Measurements from ENCODE around the gene ABO. TPM values are rescaled to one million over a fixed set of nuclear protein-coding genes. Genes with fewer than 3 reads are reported as not detected.

ABO gene
- total RNA-seq, 1 donor from 2014 or later: 0.17 TPM

DNA sequence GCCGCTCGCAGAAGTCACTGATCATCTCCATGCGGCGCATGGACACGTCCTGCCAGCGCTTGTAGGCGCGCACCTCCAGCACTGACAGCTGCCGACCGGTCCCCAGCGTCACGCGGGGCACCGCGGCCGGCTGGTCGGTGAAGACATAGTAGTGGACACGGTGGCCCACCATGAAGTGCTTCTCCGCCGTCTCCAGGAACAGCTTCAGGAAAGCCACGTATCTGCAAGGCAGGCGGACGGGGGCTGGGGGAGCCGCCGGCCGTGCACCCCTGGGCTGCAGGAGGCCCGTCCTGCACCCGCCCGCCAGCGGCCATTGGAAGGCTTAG lies 18.9 kb downstream of the ABO start:
- H3K27ac Mint-ChIP-seq (ENCODE audit: unreplicated experiment): no peak overlapping the region

DNA sequence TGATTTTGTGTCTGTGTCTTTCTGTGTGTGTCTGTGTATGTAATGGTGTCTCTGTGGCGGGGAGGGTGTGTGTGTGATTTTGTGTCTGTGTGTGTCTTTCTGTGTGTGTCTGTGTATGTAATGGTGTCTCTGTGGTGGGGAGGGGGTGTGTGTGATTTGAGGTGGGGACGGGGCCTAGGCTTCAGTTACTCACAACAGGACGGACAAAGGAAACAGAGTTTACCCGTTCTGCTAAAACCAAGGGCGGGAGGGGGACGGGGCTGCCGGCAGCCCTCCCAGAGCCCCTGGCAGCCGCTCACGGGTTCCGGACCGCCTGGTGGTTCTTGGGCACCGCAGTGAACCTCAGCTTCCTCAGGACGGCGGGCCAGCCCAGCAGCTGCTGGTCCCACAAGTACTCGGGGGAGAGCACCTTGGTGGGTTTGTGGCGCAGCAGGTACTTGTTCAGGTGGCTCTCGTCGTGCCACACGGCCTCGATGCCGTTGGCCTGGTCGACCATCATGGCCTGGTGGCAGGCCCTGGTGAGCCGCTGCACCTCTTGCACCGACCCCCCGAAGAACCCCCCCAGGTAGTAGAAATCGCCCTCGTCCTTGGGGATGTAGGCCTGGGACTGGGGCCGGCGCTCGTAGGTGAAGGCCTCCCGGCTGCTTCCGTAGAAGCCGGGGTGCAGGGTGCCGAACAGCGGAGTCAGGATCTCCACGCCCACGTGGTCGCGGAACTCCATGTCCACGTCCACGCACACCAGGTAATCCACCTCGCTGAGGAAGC lies 19.4 kb downstream of the ABO start:
- Mint-ChIP-seq H3K4me3 (ENCODE audit: unreplicated experiment) (no peak overlapping the region), H3K36me3 (ENCODE audit: low read depth) (peaks cover 1% of the 10 kb centered on the region), H3K4me1 (ENCODE audit: low read depth) (no peaks in the 10 kb centered on the region), H3K9me3 (ENCODE audit: low read depth) (peaks cover 2% of the 10 kb centered on the region), H3K27me3 (ENCODE audit: low read depth) (peaks cover 23% of the 10 kb centered on the region), H3K27ac (ENCODE audit: unreplicated experiment) (no peak overlapping the region)
- no peak for DNase-seq (ENCODE audit: low spot score)
- TF ChIP-seq CTCF (IDR thresholded peaks at IDR 0.05): no peak

More for the DNA sequence above, 18.9 kb downstream of the ABO start:
- no peak overlapping the region for H3K4me3 Mint-ChIP-seq (ENCODE audit: unreplicated experiment)
- TF ChIP-seq CTCF (IDR thresholded peaks at IDR 0.05): no peak
- H3K9me3 Mint-ChIP-seq (ENCODE audit: low read depth): peaks cover 2% of the 10 kb centered on the region
- peaks cover 22% of the 10 kb centered on the region for H3K27me3 Mint-ChIP-seq (ENCODE audit: low read depth)
- no peak for DNase-seq (ENCODE audit: low spot score)
- peaks cover 1% of the 10 kb centered on the region for H3K36me3 Mint-ChIP-seq (ENCODE audit: low read depth)
- H3K4me1 Mint-ChIP-seq (ENCODE audit: low read depth): no peaks in the 10 kb centered on the region

GRCh38 chr9:133254471-133254870 lies 20.5 kb downstream of the ABO start:
- Mint-ChIP-seq H3K9me3 (ENCODE audit: low read depth) (peaks cover 2% of the 10 kb centered on the region), H3K27me3 (ENCODE audit: low read depth) (peaks cover 31% of the 10 kb centered on the region)

DNA sequence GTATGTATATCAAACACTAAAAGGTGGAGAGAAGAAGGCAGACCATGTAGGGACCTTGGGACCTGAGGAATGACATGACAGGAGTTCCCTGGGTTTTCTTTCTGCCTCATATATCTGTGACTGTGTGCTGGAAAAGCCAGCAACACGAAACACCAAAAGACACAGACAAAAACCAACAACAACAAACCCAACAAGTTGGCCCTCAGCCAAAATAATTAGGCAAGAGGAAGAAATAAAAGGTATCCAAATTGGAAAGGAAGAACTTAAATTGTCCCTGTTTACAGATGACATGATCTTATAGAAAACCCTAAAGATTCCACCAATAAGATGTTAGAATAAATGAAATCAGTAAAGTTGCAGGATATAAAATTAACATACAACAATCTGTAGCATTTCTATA lies 21.7 kb downstream of the ABO start:
- Mint-ChIP-seq H3K27me3 (ENCODE audit: low read depth) (peaks cover 42% of the 10 kb centered on the region), H3K9me3 (ENCODE audit: low read depth) (peaks cover 2% of the 10 kb centered on the region), H3K4me1 (ENCODE audit: low read depth) (no peaks in the 10 kb centered on the region), H3K27ac (ENCODE audit: unreplicated experiment) (no peak overlapping the region), H3K36me3 (ENCODE audit: low read depth) (peaks cover 1% of the 10 kb centered on the region), H3K4me3 (ENCODE audit: unreplicated experiment) (no peak overlapping the region)
- DNase-seq (ENCODE audit: low spot score): no peak
- TF ChIP-seq CTCF (IDR thresholded peaks at IDR 0.05): no peak

More at GRCh38 chr9:133254471-133254870, 20.5 kb downstream of the ABO start:
- H3K4me1 Mint-ChIP-seq (ENCODE audit: low read depth): no peaks in the 10 kb centered on the region
- no peak overlapping the region for H3K27ac Mint-ChIP-seq (ENCODE audit: unreplicated experiment)
- no peak for TF ChIP-seq CTCF (IDR thresholded peaks at IDR 0.05)
- no peak for DNase-seq (ENCODE audit: low spot score)
- peaks cover 1% of the 10 kb centered on the region for H3K36me3 Mint-ChIP-seq (ENCODE audit: low read depth)
- H3K4me3 Mint-ChIP-seq (ENCODE audit: unreplicated experiment): no peak overlapping the region

- Mint-ChIP-seq H3K4me1 (ENCODE audit: low read depth) (no peaks in the 10 kb centered on the region), H3K9me3 (ENCODE audit: low read depth) (peaks cover 2% of the 10 kb centered on the region), H3K36me3 (ENCODE audit: low read depth) (peaks cover 1% of the 10 kb centered on the region), H3K27me3 (ENCODE audit: low read depth) (peaks cover 46% of the 10 kb centered on the region), H3K4me3 (ENCODE audit: unreplicated experiment) (no peak overlapping the region), H3K27ac (ENCODE audit: unreplicated experiment) (no peak overlapping the region)
- no peak for TF ChIP-seq CTCF (IDR thresholded peaks at IDR 0.05)
- DNase-seq (ENCODE audit: low spot score): no peak
These were observed 22.5 kb downstream of the ABO start for GRCh38 chr9:133252301-133253020.

Measured in chondrocyte (in vitro differentiated cells).